ENCODE results near the gene SLCO2A1.
A peak's percentile ranks its signal among the peaks of the same experiment; 100 is the strongest.

SLCO2A1 gene

DNA sequence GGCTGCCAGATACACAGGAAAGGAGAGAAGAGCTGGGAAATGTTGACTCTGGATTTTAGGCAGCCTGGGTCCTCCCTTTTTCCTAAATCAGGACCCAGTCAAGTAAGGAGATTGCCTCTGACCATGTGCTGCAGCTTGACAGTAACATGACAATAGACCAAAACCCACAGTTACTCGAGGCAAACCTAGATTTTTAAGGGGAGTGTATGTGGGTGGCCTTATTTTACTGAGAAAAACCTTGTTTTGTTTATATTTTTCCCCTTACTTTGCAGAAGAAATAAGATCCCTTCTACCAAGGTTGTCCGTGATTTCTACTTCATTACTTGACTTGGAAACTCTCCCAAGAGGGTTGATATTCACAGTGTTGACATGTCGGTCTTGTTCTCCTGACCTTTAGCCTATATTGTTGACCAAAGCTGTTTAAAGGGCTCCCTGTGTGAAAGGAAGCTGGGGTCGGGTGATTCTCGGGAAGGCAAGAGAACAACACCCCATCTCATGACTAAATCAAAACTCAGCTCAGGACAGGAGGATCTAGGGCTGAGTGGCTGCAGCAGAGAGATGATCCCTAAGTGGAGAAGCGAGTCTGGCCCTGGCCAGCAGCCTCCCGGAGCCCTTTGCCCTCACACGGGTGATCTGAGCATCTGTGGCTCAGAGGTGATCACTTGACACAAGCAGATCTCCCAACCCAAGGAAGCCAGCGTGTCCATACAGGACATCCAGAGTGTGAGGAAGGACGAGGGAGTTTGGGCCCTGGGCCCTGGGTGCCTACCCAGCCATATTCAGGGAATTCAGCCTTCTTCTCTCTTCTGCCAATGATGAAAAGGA, 31.0 kb upstream of the SLCO2A1 start:
- DNase-seq, result no peak

DNA sequence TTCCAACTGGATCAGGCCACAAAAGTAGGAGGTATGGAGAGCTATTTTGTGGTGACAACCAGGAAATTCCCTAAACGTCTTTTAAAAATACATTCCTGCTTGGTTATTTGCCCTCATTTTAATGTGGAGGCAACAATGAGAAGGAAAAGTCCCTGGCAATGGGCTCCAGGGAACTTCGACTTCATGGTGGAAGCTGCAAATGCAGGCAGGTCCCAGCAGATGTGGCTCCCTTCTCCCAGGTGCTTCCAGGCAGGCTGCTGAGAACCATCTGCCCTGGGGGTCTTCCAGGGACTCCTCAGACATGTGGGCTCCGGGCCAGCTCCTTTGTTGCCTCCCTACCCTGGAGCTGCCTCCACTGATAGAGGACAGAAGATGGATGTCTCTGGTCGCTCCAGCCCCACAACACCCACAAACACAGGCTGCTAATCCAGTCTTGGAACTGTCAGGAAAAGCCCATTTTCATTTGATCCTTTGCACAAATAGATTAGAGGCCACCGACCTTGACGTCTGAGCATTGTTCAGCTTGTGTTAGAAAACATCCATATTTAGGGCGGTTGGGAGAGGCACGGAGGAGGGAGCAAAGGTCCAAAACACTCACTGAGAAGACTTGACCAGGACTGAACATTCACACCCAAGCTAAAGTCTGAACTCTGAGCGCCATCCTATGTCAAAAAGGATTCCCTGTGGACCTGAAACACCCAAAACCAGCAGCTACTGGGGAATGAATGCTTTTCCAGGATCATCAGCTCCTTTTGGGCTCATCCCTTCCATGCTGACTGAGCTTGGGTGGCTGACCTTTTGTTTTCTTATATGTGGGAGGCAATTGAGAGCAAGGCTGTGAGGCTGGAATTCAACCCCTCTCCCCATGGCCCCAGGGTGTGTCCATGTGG, 30.2 kb upstream of the SLCO2A1 start:
- DNase-seq, result no peak

DNA sequence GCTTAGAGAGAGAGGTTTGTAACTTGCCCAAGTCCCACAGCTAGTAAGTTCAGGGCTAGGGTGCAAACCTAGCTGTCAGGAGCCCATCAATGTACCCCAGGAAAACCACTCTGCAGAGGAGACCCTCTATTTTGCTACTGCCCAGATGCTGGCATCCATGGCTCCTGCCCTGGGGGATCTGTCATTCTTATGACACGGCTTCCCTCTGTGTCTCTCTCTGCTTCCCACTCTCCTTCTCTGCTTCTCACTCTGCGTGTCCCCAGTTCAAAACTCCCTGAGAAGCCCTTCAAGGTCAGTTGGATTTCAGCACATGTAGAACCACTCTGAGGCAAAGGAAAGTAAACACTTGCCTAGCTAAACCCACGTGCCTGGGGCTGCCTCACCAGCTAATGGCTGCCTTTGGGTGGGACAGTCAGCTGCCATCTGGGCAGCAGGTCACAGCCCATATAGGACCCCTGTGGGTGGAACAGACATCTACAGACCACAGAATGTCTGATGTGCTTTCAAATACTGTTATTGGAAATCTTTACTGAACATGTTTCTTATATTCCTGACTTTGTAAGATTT, 29.4 kb upstream of the SLCO2A1 start:
- DNase-seq, result no peak

DNA sequence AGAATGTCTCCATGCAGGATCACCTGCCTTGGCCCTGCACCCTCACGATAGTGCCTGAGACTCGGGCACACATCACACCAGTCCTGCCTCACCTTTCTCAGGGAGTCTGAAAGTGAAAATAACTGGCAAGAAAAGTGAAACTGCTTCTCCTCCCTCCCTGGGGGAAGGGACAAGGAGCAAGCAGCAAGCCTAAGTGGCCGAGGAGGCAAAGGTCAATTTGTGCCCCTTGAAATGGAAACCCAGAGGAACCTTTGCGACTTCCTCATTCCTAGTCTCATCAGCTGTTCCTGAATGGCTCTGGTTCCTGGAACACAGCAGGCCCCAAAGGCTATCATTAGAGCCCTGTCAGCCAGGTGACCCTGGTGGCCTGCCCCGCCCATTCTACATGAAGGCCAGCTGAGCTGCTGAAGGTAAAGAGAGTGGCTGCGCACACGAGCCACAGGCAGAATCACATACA, 28.0 kb upstream of the SLCO2A1 start:
- DNase-seq, result peak; percentile 23

DNA sequence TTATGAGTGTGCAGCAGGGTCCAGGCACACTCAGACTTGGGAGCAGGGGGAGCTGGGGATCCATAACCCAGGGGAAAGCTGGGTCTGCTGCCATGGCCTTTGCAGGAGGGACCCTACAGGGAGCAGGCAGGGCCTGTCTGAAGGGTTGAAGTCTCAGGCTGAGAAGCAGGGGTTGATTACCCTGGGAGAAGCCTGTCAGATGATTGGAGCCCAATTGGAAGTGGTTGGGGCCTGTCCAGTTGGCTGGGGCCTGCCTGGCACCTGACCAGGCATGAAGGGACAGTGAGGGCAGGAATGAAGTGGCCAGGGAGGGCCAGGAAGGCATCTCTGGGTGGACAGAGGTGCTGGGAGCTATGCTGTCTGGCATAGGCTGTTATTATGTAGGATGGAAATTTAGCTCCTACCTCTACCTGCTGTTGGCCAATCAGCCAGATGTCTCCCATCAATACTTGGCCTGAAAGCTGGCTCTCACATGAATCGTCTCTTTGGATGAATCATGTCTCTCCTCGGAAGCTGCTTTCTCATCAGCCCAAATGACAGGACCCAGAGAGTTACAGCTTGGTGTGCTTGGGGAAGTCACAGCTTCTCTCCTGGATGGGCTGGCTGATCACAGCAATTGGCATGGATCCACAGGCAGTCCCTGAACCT, 27.4 kb upstream of the SLCO2A1 start:
- no peak for DNase-seq

DNA sequence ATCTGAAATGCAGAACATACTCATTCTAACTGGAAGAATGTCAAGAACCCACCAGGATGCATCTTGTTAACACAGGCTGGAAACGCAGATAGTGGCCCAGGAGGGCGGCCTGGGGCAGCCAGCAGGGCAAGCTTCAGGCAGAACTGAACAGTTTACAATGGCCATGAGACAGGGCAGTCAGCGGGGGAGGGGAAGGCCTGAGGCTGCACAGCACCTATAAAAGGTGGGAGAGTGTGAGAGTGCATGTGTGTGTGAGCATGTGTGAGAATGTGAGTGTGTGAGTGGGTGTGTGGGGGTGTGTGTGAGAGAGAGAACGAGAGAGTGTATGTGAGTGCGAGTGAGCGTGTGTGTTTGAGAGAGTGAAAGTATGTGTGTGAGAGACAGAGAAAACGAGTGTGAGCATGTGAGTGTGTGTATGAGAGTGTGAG, 26.8 kb upstream of the SLCO2A1 start:
- DNase-seq, result no peak

DNA sequence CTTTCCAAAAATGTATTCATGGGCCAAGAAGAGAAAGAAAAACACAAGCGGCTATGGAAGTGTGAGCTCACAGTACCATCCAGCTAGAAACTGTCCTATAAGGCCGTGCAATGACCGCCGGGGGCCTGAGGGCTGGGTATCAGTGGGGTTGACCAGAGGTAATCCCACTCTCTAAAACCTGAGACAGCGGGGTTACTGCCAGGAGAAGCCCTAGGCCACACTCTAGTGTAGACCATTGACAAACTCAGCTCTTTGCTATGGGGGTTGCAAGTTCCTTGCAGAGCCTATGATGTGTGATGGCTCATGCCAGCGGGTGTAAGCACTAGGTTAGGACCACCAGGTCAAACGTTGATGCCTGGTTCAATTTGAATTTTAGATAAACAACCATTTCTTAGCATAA, 25.9 kb upstream of the SLCO2A1 start:
- DNase-seq, result no peak

DNA sequence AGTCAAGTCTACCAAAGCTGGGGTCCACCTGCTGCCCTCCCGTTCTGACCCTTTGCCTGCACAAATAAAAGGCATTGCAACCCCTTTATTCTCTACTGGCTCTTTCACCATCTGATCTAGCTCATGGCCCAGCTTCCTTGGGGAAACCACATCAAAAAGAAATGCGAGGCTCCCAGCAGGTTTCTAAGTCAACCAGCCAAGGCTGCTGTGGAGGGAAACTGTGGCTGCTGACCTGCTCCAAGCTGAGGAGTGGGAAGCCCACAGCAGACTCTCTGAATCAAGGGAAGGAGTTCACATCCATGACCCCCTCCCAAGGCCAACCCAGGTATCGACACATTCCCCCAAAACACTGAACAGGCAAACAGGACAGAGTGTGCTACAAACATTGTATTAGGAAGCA, 25.2 kb upstream of the SLCO2A1 start:
- no peak for DNase-seq

DNA sequence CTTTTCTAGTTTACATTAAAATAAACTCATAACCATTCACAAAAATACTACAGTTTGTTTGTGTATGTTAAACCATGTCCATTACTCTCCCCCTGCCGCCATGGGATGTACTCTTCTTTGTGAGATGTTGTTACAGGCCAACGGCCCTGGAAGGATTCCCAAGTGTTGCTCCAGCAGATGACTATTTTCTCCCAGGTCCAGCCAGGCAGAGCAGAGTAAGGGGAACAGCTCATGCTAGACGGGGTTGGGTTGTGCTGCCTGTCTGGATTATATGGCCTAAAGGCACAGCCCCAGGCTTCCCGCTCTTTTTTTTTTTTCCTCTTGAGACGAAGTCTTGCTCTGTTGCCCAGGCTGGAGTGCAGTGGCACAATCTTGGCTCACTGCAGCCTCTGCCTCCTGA, 24.5 kb upstream of the SLCO2A1 start:
- no peak for DNase-seq

DNA sequence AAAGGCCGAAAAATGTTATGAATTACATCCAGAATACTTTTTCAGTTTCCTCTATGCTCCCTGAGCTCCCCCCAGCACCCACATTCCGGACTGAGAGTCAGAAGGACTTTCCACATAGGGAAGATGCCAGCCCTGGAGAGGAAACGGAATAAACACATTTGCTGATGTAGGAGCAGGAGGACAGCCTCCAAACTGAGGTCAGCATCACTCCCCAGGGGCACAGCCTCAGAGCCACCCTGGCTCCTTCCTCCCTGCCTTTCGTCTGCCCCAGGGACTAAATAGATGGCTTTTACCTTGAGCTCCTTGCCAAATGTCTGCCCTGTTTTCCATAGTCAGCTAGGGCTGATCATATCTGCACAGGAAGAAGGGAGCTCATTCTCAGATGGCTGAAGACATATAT, 22.6 kb upstream of the SLCO2A1 start:
- DNase-seq, result no peak

DNA sequence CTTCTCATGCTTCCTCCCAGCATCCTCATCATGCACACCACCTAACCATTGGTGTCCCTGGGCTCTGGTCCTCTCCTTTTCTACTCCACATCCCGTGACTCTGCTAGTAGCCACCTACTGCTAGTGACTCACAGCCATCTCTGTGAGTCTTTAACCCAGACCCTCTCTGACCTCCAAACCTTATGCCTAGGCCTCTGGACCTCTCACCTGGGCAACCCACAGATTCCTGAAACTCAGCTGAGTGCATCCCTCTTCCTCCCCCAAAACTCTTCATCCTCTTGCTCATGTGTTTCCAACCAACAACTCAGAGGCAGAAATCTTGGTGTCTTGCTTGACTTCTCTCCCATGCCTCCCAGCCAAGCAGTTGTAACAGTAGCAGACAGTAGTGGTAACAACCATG, 20.0 kb upstream of the SLCO2A1 start:
- no peak for DNase-seq

DNA sequence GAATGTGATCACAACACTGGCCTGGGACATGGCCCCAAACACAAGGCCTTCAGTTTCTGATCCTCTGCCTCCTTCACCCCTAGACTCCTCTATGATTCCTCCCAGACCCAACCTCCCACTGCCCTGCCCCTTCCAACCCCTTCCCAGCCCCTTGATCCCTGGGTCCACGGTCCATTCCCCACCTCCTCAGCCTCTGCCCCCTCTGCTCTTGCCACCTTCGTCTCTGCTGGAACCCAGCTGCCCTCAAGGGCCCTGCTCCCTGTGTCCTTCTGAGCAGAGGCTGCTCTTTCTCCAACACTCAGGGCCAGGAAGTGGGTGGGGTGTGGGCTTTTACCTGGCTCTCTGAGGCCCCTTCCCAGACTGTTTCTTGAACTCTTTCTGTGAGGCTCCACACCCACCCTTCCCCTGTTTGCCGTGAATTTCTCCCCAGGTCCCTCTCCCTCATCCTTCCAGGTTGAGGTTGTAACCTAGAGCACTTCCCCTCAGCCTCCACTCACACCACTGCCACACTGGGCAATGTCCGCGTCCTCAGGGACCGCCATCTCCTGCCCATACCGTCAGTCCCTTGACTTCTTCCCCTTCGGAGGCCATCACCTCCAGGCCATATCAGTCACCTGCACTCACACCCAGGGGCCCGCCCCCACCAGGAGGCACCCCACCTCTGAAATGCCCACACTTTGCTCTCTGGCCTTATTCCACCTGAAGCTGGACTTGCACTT, 18.7 kb upstream of the SLCO2A1 start:
- DNase-seq, result no peak

DNA sequence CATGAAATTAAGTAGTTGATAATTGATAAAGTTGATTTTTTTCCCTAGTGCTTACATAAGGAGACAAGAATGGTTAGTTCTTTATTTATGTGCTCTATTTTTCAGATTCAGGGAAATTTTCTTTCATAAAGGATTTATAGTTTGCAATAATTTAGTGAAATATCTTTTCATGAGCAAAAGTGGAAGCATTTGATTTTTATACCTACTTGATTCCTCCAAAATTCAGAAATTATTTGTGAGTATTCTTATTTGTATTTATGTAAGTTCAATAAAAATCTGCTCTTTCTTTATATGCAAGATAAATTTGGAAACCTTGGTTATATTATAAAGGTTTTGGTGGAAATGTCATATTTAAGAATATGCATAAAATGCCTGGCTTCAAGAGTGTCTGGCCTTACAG, 14.7 kb upstream of the SLCO2A1 start:
- DNase-seq, result no peak

DNA sequence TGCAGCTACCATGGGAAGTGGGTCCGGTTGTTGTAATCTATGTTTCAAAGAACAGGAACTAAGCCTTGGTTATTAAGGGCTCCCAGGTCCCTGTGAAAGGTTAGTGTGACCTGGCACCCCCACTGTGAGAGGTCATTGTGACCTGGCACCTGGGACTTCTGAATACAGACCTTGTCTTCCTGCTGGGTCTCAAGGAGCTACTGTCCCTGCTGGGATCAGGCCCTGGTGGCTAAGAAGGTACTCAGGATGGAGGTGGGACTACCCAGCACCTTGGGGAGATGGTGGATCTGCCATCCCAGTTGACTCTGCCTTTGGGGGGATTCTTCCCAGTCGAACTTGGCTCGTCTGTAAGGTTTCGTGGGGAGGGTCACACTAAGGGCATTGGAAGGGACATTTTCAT, 10.3 kb upstream of the SLCO2A1 start:
- DNase-seq, result no peak

DNA sequence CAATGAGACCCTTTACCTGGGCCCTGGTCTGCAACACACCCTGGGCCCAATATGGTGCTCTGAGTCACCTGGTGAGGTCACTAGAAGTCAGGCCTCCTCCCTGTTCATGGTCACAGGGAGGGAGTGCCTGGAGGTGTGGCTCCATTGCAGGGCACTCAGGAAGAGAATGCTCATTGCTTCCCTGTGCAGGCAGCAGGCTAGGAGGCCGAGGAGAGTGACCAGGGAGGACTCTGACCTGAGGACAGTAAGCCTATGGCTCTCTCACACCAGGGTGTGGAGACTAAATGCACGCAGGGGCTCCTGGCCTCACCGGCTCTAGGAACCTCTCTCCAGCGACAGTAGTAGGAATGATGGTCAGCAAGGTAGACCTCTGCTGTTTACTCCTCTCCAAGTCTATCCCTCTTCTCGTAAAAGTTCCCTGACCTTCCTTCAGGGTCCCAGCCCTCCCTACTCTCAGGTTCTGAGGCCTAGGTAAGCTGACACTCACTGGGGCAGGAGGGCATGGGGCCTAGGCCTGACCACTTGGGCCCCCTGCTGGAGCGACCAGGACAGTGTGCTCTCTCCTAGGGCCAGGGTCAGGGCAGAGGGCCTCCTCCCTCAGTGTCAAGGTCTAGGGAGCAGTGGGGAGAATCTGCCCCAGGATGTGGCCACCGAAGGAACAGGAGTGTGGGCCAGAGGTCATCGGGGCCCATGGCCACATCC, 9.6 kb upstream of the SLCO2A1 start:
- DNase-seq, result no peak

DNA sequence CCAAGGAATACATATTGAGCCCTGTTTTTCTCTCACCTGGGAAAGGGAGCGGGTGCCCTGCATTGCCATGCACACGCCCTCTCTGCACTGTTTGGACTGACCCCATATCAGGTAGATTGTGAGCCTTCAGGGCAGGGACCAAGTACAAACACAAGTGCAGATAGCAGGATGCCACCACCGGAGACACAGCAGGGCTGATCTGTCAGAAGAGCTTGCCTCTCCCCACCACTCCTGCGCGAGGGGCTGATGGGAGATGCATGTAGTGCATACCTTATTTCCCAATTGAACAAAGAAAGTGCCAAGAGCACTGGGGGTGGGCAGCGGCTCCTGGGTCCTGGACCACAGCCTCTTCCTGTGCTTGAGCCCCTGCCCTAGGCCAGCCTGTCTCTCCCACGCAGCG, 9.0 kb upstream of the SLCO2A1 start:
- no peak for DNase-seq

DNA sequence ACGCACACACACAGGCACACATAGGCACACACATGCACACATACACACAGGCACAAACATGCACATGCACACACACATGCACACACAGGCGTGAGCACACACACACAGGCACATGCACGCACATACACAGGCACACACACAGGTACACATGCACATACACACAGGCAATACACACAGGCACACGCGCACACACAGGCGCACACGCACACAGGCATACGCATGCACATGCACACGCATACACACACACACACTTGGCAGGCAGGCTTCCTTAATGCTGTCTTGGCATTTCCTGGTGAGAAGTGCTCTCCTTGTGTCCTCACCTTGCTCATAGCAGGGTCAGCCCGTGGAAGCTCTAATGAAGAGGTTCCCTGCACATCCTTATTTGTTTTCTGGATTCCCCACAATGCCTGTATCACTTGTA, 8.4 kb upstream of the SLCO2A1 start:
- no peak for DNase-seq

DNA sequence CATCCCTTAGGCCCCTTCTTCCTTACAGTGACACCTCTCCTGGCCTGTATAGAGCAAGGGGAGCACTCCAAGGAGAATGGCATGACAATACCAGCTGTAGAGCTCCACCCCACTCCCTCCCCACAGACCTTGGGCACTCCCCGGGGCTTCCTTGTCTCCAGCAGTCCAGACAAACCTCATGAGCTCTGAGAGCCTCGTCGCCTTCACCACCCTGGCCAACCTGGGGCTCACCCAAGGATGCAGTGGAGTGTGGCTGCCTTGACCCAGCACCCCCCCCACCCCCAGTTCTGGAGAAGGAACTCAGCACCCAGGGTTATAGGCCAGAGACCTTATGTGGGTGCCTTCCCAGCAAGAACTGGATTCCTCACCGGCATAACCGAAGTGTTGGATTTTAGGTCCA, 7.4 kb upstream of the SLCO2A1 start:
- no peak for DNase-seq

DNA sequence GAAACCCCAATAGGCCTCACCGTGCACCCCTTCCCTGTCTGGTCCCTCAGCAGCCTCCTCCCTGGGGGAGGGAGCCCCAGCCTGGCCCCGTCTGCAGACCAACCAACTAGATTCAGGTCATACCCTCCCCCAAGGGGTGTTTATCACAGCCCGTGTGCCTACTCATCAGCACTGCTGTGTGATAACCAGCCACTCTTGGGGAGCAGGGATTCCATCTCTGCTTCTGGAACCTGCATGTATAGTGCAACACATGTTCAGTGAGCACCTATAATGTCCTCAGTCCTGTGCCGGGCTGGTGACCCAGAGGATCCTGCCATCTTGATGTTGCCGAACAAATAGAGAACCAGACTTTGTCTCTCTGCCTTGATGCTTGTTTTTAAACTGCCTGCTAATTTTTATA, 6.6 kb upstream of the SLCO2A1 start:
- no peak for DNase-seq

DNA sequence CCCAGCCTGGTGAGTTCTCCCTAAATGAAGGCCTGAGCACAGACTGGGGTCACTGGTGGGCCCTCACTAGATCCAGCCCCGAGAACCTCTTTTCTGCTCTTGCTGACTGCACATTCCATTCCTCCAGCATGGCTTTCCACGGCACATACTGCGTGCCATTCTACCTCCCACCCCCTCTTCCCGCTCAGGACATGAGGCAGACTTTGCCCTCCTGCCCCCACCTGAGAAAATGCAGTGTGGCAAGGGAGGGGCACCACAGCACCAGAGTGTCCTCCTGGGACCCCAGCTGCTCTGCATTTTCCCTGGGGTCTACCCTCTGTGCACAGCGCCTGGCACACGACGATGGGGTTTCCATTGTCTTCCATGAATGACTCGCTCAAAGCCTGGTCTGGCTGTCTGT, 6.1 kb upstream of the SLCO2A1 start:
- no peak for DNase-seq

DNA sequence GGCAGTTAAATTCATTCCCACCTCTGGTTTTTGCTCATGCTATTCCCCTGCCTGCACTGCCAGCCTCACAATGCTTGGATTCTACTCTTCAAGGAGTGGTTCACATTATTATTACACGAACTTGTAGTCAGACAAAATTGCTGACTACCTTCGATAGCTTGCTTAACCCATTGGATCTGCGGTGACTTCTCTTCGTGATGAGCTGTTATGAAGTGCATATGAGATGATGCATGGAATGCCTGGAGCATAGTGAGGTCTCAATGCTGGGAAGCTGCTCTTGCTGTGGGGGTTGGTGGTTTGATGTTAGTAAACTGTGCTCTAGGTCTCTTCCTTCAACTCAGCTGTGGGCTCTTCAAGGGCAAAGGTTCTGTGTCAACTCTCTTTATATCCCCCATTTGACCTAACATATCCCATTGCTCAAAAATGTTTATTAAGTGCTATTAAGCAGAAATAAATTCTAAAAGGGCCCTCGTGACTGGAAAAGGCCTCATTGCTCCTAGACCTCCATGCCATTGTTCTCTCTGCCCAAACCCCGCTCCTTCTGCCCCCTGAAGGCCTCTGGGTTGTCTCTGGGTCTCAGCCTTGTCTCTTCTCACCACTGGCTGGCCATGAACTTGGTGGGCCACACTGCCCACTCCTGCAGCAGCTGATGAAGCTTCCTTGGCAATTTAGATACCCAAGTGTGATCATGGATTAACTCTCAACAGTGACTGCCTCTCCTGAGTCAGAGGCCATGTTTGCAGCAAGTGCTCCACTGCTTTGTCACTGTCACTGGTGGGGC, 4.5 kb upstream of the SLCO2A1 start:
- DNase-seq, result no peak
